ENCODE data around the gene GLT6D1.

The GLT6D1 gene

GRCh38 chr9:135663857-135664256, 24.5 kb upstream of the GLT6D1 start:
- H3K36me3 ChIP-seq (ENCODE audit: control insufficient read depth, insufficient read depth, low read length) = no peaks in the 10 kb centered on the region
- H3K4me3 ChIP-seq (ENCODE audit: low read depth, low read length) = no peak overlapping the region
- peaks cover 9% of the 10 kb centered on the region for H3K4me1 ChIP-seq
- no peaks in the 10 kb centered on the region for H3K9me3 ChIP-seq (ENCODE audit: control insufficient read depth, low read length)
- no peak overlapping the region for H2AFZ ChIP-seq
- no peak overlapping the region for H3K4me2 ChIP-seq (ENCODE audit: low read length)
- H3K9ac ChIP-seq = no peak overlapping the region
- TF ChIP-seq CTCF (IDR thresholded peaks at IDR 0.05) = no peak
- no peaks in the 10 kb centered on the region for H3K27me3 ChIP-seq (ENCODE audit: control insufficient read depth, insufficient read depth, low read length)
- no peak overlapping the region for H3K27ac ChIP-seq
- no peaks in the 10 kb centered on the region for H3K79me2 ChIP-seq

GRCh38 chr9:135663451-135663770, 24.1 kb upstream of the GLT6D1 start:
- TF ChIP-seq CTCF (IDR thresholded peaks at IDR 0.05) = no peak
- Histone ChIP-seq H3K27ac (no peak overlapping the region), H3K36me3 (ENCODE audit: control insufficient read depth, insufficient read depth, low read length) (no peaks in the 10 kb centered on the region), H3K4me1 (peaks cover 9% of the 10 kb centered on the region), H2AFZ (no peak overlapping the region), H3K4me2 (ENCODE audit: low read length) (no peak overlapping the region), H3K79me2 (no peaks in the 10 kb centered on the region), H3K9me3 (ENCODE audit: control insufficient read depth, low read length) (no peaks in the 10 kb centered on the region), H3K9ac (no peak overlapping the region), H3K4me3 (ENCODE audit: low read depth, low read length) (no peak overlapping the region), H3K27me3 (ENCODE audit: control insufficient read depth, insufficient read depth, low read length) (no peaks in the 10 kb centered on the region)

GRCh38 chr9:135662758-135663450, 23.6 kb upstream of the GLT6D1 start, which contains the start of gene LCN9:
LCN9 (plus strand) TSS chr9:135663309; CDS start chr9:135663322, 13 bp downstream.
- no peaks in the 10 kb centered on the region for H3K27me3 ChIP-seq (ENCODE audit: control insufficient read depth, insufficient read depth, low read length)
- no peaks in the 10 kb centered on the region for H3K36me3 ChIP-seq (ENCODE audit: control insufficient read depth, insufficient read depth, low read length)
- no peak for TF ChIP-seq CTCF (IDR thresholded peaks at IDR 0.05)
- no peaks in the 10 kb centered on the region for H3K9me3 ChIP-seq (ENCODE audit: control insufficient read depth, low read length)
- H3K4me1 ChIP-seq = peaks cover 9% of the 10 kb centered on the region
- H3K9ac ChIP-seq = no peak within 1 kb of the TSS
- H3K4me2 ChIP-seq (ENCODE audit: low read length) = peak within 1 kb of the TSS; percentile 30
- peak within 1 kb of the TSS; percentile 81 for H3K27ac ChIP-seq
- H3K79me2 ChIP-seq = no peaks in the 10 kb centered on the region
- peak within 1 kb of the TSS; percentile 50 for H2AFZ ChIP-seq
- H3K4me3 ChIP-seq (ENCODE audit: low read depth, low read length) = no peak within 1 kb of the TSS

- Histone ChIP-seq H3K27me3 (ENCODE audit: control insufficient read depth, insufficient read depth, low read length) (no peaks in the 10 kb centered on the region), H3K4me3 (ENCODE audit: low read depth, low read length) (no peak overlapping the region), H3K9ac (no peak overlapping the region), H2AFZ (peak overlapping the region; percentile 50), H3K9me3 (ENCODE audit: control insufficient read depth, low read length) (no peaks in the 10 kb centered on the region), H3K79me2 (no peaks in the 10 kb centered on the region), H3K36me3 (ENCODE audit: control insufficient read depth, insufficient read depth, low read length) (no peaks in the 10 kb centered on the region), H3K4me2 (ENCODE audit: low read length) (peak overlapping the region; percentile 30), H3K4me1 (peaks cover 9% of the 10 kb centered on the region), H3K27ac (peak overlapping the region; percentile 81)
- TF ChIP-seq CTCF (IDR thresholded peaks at IDR 0.05) = no peak
Measured at GRCh38 chr9:135661816-135662560, 22.6 kb upstream of the GLT6D1 start.
